Stomach smooth muscle (tissue), 2 donors: ENCODE results near the gene LUC7L2.
"Not testable (repeated sequence)": the region's sequence is repeated elsewhere in the genome, so short reads cannot be mapped to it uniquely, and the experiment has no call there.

Experiments used
- H3K27ac ChIP-seq: one replicate; pipeline ENCODE4 v1.7.0; 2013; ENCODE audit warnings: mild to moderate bottlenecking, low read length, inconsistent platforms
- H3K27me3 ChIP-seq, 2 donors: one replicate each; pipeline ENCODE4 v1.7.0; 2013; ENCODE audit warnings: low read length in 2 of 2; ENCODE audit not compliant: insufficient read depth in 2 of 2, control insufficient read depth in 1 of 2
- H3K36me3 ChIP-seq, 2 donors: one replicate each; pipeline ENCODE4 v1.7.0; 2013; ENCODE audit warnings: low read length in 2 of 2; ENCODE audit not compliant: control insufficient read depth in 2 of 2, insufficient read depth in 2 of 2
- H3K4me1 ChIP-seq: one replicate; pipeline ENCODE4 v1.7.0; 2013; ENCODE audit warnings: low read length; ENCODE audit not compliant: control insufficient read depth, insufficient read depth
- H3K4me3 ChIP-seq, 2 donors: one replicate each; pipeline ENCODE4 v1.7.0; 2013; ENCODE audit warnings: low read length in 2 of 2
- H3K9ac ChIP-seq, 2 donors: one replicate each; pipeline ENCODE4 v1.7.0; 2013; ENCODE audit warnings: low read length in 2 of 2, mild to moderate bottlenecking in 1 of 2
- H3K9me3 ChIP-seq, 2 donors: one replicate each; pipeline ENCODE4 v1.7.0; 2013; ENCODE audit warnings: low read length in 2 of 2; ENCODE audit not compliant: control insufficient read depth in 2 of 2
- donor health status: healthy.
- donor health status: Pancreatic carcinoma.

LUC7L2 gene

GRCh38 chr7:139424004-139424403, 64.3 kb downstream of the LUC7L2 start:
- Histone ChIP-seq H3K4me1 (peaks cover 10% of the 10 kb centered on the region), H3K4me3 (no peak overlapping the region), H3K9ac (no peak overlapping the region), H3K27me3 (no peaks in the 10 kb centered on the region), H3K36me3 (peaks cover 11 to 13% of the 10 kb centered on the region in 2 donors), H3K27ac (peak overlapping the region; percentile 46), H3K9me3 (no peaks in the 10 kb centered on the region)

- not testable (repeated sequence) for H3K4me3 ChIP-seq, H3K36me3 ChIP-seq, H3K27ac ChIP-seq, H3K9ac ChIP-seq, H3K27me3 ChIP-seq, H3K9me3 ChIP-seq
- peaks cover 10% of the 10 kb centered on the region for H3K4me1 ChIP-seq
These were observed 66.0 kb downstream of the LUC7L2 start for GRCh38 chr7:139425701-139426100.

GRCh38 chr7:139426258-139427028, 66.7 kb downstream of the LUC7L2 start:
- no peaks in the 10 kb centered on the region for H3K9me3 ChIP-seq
- no peak overlapping the region for H3K27ac ChIP-seq
- H3K9ac ChIP-seq = no peak overlapping the region
- H3K4me3 ChIP-seq = no peak overlapping the region
- peaks cover 10% of the 10 kb centered on the region for H3K4me1 ChIP-seq
- H3K36me3 ChIP-seq = peaks cover 5% of the 10 kb centered on the region in 2 donors
- no peaks in the 10 kb centered on the region for H3K27me3 ChIP-seq

- no peak overlapping the region for H3K9ac ChIP-seq
- H3K36me3 ChIP-seq = peaks cover 5% of the 10 kb centered on the region in 2 donors
- peaks cover 9% of the 10 kb centered on the region for H3K4me1 ChIP-seq
These were observed 67.3 kb downstream of the LUC7L2 start for GRCh38 chr7:139427029-139427420.

GRCh38 chr7:139427788-139428187, 68.1 kb downstream of the LUC7L2 start:
- no peaks in the 10 kb centered on the region for H3K27me3 ChIP-seq
- no peak overlapping the region for H3K4me3 ChIP-seq
- H3K9ac ChIP-seq = no peak overlapping the region
- peaks cover 3% of the 10 kb centered on the region for H3K4me1 ChIP-seq
- H3K9me3 ChIP-seq = no peaks in the 10 kb centered on the region
- H3K36me3 ChIP-seq = peaks cover 5% of the 10 kb centered on the region in 2 donors
- no peak overlapping the region for H3K27ac ChIP-seq

More at GRCh38 chr7:139427029-139427420, 67.3 kb downstream of the LUC7L2 start:
- no peak overlapping the region for H3K27ac ChIP-seq
- H3K9me3 ChIP-seq = no peaks in the 10 kb centered on the region
- no peaks in the 10 kb centered on the region for H3K27me3 ChIP-seq
- H3K4me3 ChIP-seq = no peak overlapping the region

- H3K4me1 ChIP-seq, H3K27me3 ChIP-seq, H3K36me3 ChIP-seq, H3K27ac ChIP-seq, H3K4me3 ChIP-seq, H3K9ac ChIP-seq, H3K9me3 ChIP-seq: not testable (repeated sequence)
These were observed 70.0 kb downstream of the LUC7L2 start for GRCh38 chr7:139429735-139430134.

- Histone ChIP-seq H3K4me1 (peaks cover 6% of the 10 kb centered on the region), H3K27me3 (no peaks in the 10 kb centered on the region), H3K9ac (no peak overlapping the region), H3K36me3 (peaks cover 5% of the 10 kb centered on the region in 2 donors), H3K4me3 (no peak overlapping the region), H3K9me3 (no peaks in the 10 kb centered on the region), H3K27ac (no peak overlapping the region)
These were observed 70.7 kb downstream of the LUC7L2 start for GRCh38 chr7:139430443-139430842.

- peaks cover 5% of the 10 kb centered on the region in 2 donors for H3K36me3 ChIP-seq
These were observed 71.3 kb downstream of the LUC7L2 start for GRCh38 chr7:139431010-139431409.

GRCh38 chr7:139431459-139431858, 71.8 kb downstream of the LUC7L2 start:
- Histone ChIP-seq H3K4me3 (no peak overlapping the region), H3K4me1 (peaks cover 3% of the 10 kb centered on the region), H3K27me3 (no peaks in the 10 kb centered on the region), H3K36me3 (peaks cover 5% of the 10 kb centered on the region in 2 donors), H3K9ac (no peak overlapping the region), H3K9me3 (no peaks in the 10 kb centered on the region), H3K27ac (no peak overlapping the region)

More at GRCh38 chr7:139431010-139431409, 71.3 kb downstream of the LUC7L2 start:
- peaks cover 3% of the 10 kb centered on the region for H3K4me1 ChIP-seq
- no peaks in the 10 kb centered on the region for H3K27me3 ChIP-seq
- H3K9me3 ChIP-seq = no peaks in the 10 kb centered on the region
- H3K4me3 ChIP-seq = no peak overlapping the region
- no peak overlapping the region for H3K9ac ChIP-seq
- no peak overlapping the region for H3K27ac ChIP-seq

- Histone ChIP-seq H3K4me1 (peaks cover 3% of the 10 kb centered on the region), H3K27me3 (no peaks in the 10 kb centered on the region), H3K27ac (no peak overlapping the region), H3K9ac (no peak overlapping the region), H3K9me3 (no peaks in the 10 kb centered on the region), H3K4me3 (no peak overlapping the region), H3K36me3 (no peaks in the 10 kb centered on the region)
These were observed 77.1 kb downstream of the LUC7L2 start for GRCh38 chr7:139436806-139437205.

- Histone ChIP-seq H3K9me3 (no peaks in the 10 kb centered on the region), H3K9ac (no peak overlapping the region), H3K36me3 (no peaks in the 10 kb centered on the region), H3K4me1 (no peaks in the 10 kb centered on the region), H3K27ac (no peak overlapping the region), H3K4me3 (no peak overlapping the region), H3K27me3 (no peaks in the 10 kb centered on the region)
These were observed 79.7 kb downstream of the LUC7L2 start for GRCh38 chr7:139439375-139439774.
